B cell (primary cell): ENCODE results near the gene USP49. TPM values are rescaled to one million over a fixed set of nuclear protein-coding genes. Genes with fewer than 3 reads are reported as not detected.

Experiments
- ATAC-seq: fragments of 200-7000 bp; cut with Tn5 transposase; one replicate; pipeline ENCODE4 v1.10.0; 2021; ENCODE audit warnings: low read depth, mild to moderate bottlenecking, moderate number of reproducible peaks, moderate library complexity
- CTCF ChIA-PET: fragments of 350-600 bp; sonication (Branson Sonifier 250); formaldehyde crosslinking; loops from one replicate; lab custom pipeline; 2021; ENCODE audit warnings: antibody characterized with exemption, inconsistent platforms; lab: Charles Lee
- POLR2A ChIA-PET: fragments of 350-600 bp; sonication (Branson Sonifier 250); formaldehyde crosslinking; loops from one replicate; lab custom pipeline; 2021; ENCODE audit warnings: antibody characterized with exemption; lab: Charles Lee
- DNase-seq: peaks from one replicate; pipeline ENCODE4 v3.0.0; 2013
- H2AFZ ChIP-seq: 2 replicates; pipeline ENCODE4 v1.6.1; 2012; ENCODE audit warnings: mild to moderate bottlenecking, low read depth, low read length; ENCODE audit not compliant: insufficient read depth, poor library complexity, severe bottlenecking
- H3K27ac ChIP-seq, 2 donors: 1 replicate in 1 of 2; 2 replicates in 1 of 2; pipeline ENCODE4 v1.5.1; 2012 to 2013; ENCODE audit warnings: low read length in 2 of 2, mild to moderate bottlenecking in 2 of 2, moderate library complexity in 1 of 2
- H3K27me3 ChIP-seq, 4 experiments: fragments of 200-600 bp in 1 of 4; sonication (generic) in 1 of 4; replicated peaks in 1 of 4; 1 replicate in 2 of 4; 2 replicates in 2 of 4; pipeline versions ENCODE4 v1.6.1 to v1.7.0; 2013 to 2016; ENCODE audit warnings: low read length in 3 of 4, mild to moderate bottlenecking in 2 of 4, mixed read lengths in 1 of 4, moderate library complexity in 1 of 4; ENCODE audit not compliant: insufficient read depth in 4 of 4, control insufficient read depth in 3 of 4; ENCODE audit errors: control extremely low read depth in 1 of 4
- H3K36me3 ChIP-seq, 2 experiments: replicated peaks in 1 of 2; 1 replicate in 1 of 2; 2 replicates in 1 of 2; pipeline versions ENCODE4 v1.6.1 to v1.7.1; 2013; ENCODE audit warnings: low read length in 1 of 2; ENCODE audit not compliant: insufficient read depth in 2 of 2, control insufficient read depth in 1 of 2; ENCODE audit errors: control extremely low read depth in 1 of 2, extremely low read depth in 1 of 2
- H3K4me1 ChIP-seq, 2 donors: fragments of 200-600 bp in 1 of 2; sonication (generic) in 1 of 2; 1 replicate in 1 of 2; 2 replicates in 1 of 2; pipeline versions ENCODE4 v1.5.1 to v1.6.1; 2013 to 2017; ENCODE audit warnings: low read length in 2 of 2; ENCODE audit not compliant: control insufficient read depth in 2 of 2, insufficient read depth in 2 of 2
- H3K4me2 ChIP-seq: replicated peaks from 2 replicates; pipeline ENCODE3; 2012; ENCODE audit warnings: mild to moderate bottlenecking, low read depth, low read length; ENCODE audit not compliant: poor library complexity, severe bottlenecking
- H3K4me3 ChIP-seq, 5 experiments: fragments of 200-600 bp in 1 of 5; sonication (generic) in 1 of 5; 1 replicate in 3 of 5; 2 replicates in 2 of 5; pipeline versions ENCODE4 v1.5.1 to v1.7.0; 2011 to 2016; ENCODE audit warnings: low read length in 4 of 5, mild to moderate bottlenecking in 4 of 5, low read depth in 2 of 5, control low read depth in 1 of 5, moderate library complexity in 1 of 5; ENCODE audit not compliant: insufficient read depth in 1 of 5; ENCODE audit errors: control extremely low read depth in 1 of 5, extremely low read depth in 1 of 5
- H3K79me2 ChIP-seq: fragments of 200-600 bp; sonication (generic); one replicate; pipeline ENCODE4 v1.6.0; 2016; ENCODE audit warnings: low read length; ENCODE audit not compliant: control insufficient read depth, insufficient read depth
- H3K9ac ChIP-seq: fragments of 200-600 bp; sonication (generic); 2 replicates; pipeline ENCODE4 v1.6.1; 2017; ENCODE audit warnings: mild to moderate bottlenecking, low read length, moderate library complexity
- H3K9me3 ChIP-seq, 3 donors: one replicate each; pipeline versions ENCODE4 v1.6.1 to v1.7.1; 2013; ENCODE audit warnings: low read length in 2 of 3; ENCODE audit not compliant: control insufficient read depth in 2 of 3, insufficient read depth in 1 of 3; ENCODE audit errors: control extremely low read depth in 1 of 3
- H4K20me1 ChIP-seq: 2 replicates; pipeline ENCODE4 v1.6.0; 2012; ENCODE audit warnings: mild to moderate bottlenecking, low read length; ENCODE audit not compliant: insufficient read depth, control insufficient read depth, poor library complexity, severe bottlenecking
- H3K27ac Mint-ChIP-seq: one replicate; pipeline ENCODE4 v1.8.0; 2021; ENCODE audit warnings: mixed read lengths
- H3K27me3 Mint-ChIP-seq: one replicate; pipeline ENCODE4 v1.8.0; 2021; ENCODE audit warnings: mixed read lengths
- H3K4me1 Mint-ChIP-seq: one replicate; pipeline ENCODE4 v1.8.0; 2021; ENCODE audit warnings: mixed read lengths
- H3K4me3 Mint-ChIP-seq: one replicate; pipeline ENCODE4 v1.8.0; 2021; ENCODE audit warnings: mixed read lengths
- H3K9me3 Mint-ChIP-seq: one replicate; pipeline ENCODE4 v1.8.0; 2022; ENCODE audit warnings: mixed read lengths; ENCODE audit not compliant: insufficient read depth
- CTCF ChIP-seq: fragments of 200-600 bp; IDR thresholded peaks from one replicate; pipeline ENCODE4 v1.8.0; 2022; ENCODE audit warnings: antibody characterized with exemption, mild to moderate bottlenecking
- EZH2 ChIP-seq: IDR thresholded peaks from 2 replicates; pipeline ENCODE4 v1.6.1; 2012; ENCODE audit warnings: borderline replicate concordance, low read depth, mild to moderate bottlenecking, moderate library complexity, low read length; ENCODE audit not compliant: insufficient read depth, poor library complexity, severe bottlenecking
- WGBS: methylation state at CpG from one replicate; pipeline ENCODE4 v1.1.5; 2013; ENCODE audit warnings: missing lambda C conversion rate; ENCODE audit not compliant: insufficient coverage; 5-methylcytosine and 5-hydroxymethylcytosine counted together
- intact Hi-C: fragments of 100-400 bp; cut with micrococcal nuclease; formaldehyde crosslinking; loops from one replicate; pipeline ENCODE4 v1.10.0; 2022
- polyA plus RNA-seq: library from polyadenylated mRNA; depleted of rRNA; stranded (reverse); fragments of >200 nt; gene quantifications from 2 replicates; pipeline ENCODE4 v1.2.3, GENCODE V29; 2012
- total RNA-seq, 2 donors: library from RNA; stranded (reverse); fragments of 120-200 nt in 1 of 2; gene quantifications; 1 replicate in 1 of 2; 2 replicates in 1 of 2; pipeline versions ENCODE4 v1.2.3 to v1.2.4, GENCODE V29; 2013 to 2022

Gene USP49
- total and polyA plus RNA-seq, 2 donors (not counting 1 experiment from before 2014, with no cell fraction given): 2.6 to 9.9 TPM

- peaks cover 21% of the 10 kb centered on the region for H3K79me2 ChIP-seq
- no peak for DNase-seq
- no peak overlapping the region for H3K4me2 ChIP-seq
- no peak for ATAC-seq
- no peaks in the 10 kb centered on the region for H3K27me3 Mint-ChIP-seq
- CTCF ChIA-PET: interaction anchor here (0.6 to 10.0 kb wide), 17 partner anchors 8 to 507 kb away, joined by 3 to 198 read pairs (median 5); partner anchors contain the start of genes BYSL, MED20, TAF8 and TFEB
- POLR2A ChIA-PET: interaction anchor here (0.6 to 1.1 kb wide), 2 partner anchors 136 to 1160 kb away, joined by 4 to 5 read pairs; partner anchors contain the start of genes BYSL and MED20
- H3K4me1 ChIP-seq: peaks cover 23 to 38% of the 10 kb centered on the region in 2 donors
- peaks cover 14% of the 10 kb centered on the region for H4K20me1 ChIP-seq
- H2AFZ ChIP-seq: no peak overlapping the region
- H3K4me3 Mint-ChIP-seq: peak overlapping the region; percentile 44
- peaks cover 40% of the 10 kb centered on the region for H3K4me1 Mint-ChIP-seq
- 100% methylated on average over 9 of the region's 11 CpGs for WGBS
- no peaks in the 10 kb centered on the region for H3K27me3 ChIP-seq
- H3K9me3 ChIP-seq: no peaks in the 10 kb centered on the region
- no peaks in the 10 kb centered on the region for H3K9me3 Mint-ChIP-seq
- H3K9ac ChIP-seq: no peak overlapping the region
- TF ChIP-seq CTCF: no peak
- TF ChIP-seq EZH2: no peak
- H3K4me3 ChIP-seq: no peak overlapping the region
- peaks cover 0 to 15% of the 10 kb centered on the region in 2 experiments for H3K36me3 ChIP-seq
- no peak overlapping the region for H3K27ac ChIP-seq
- intact Hi-C loops: loop anchor here (10.0 kb wide), 1 partner anchor 940 kb away; the partner anchor contains the start of gene PRPH2
- H3K27ac Mint-ChIP-seq: no peak overlapping the region
These were observed 109.9 kb downstream of the USP49 start for GRCh38 chr6:41785254-41785653.

GRCh38 chr6:41784581-41785171, 110.5 kb downstream of the USP49 start:
- H3K9me3 ChIP-seq: no peaks in the 10 kb centered on the region
- H4K20me1 ChIP-seq: peaks cover 14% of the 10 kb centered on the region
- Mint-ChIP-seq H3K4me3 (peak overlapping the region; percentile 44), H3K27ac (no peak overlapping the region), H3K27me3 (no peaks in the 10 kb centered on the region), H3K4me1 (peaks cover 43% of the 10 kb centered on the region), H3K9me3 (no peaks in the 10 kb centered on the region)
- H3K36me3 ChIP-seq: peaks cover 0 to 9% of the 10 kb centered on the region in 2 experiments
- TF ChIP-seq EZH2 (no peak), CTCF (no peak)
- peak; percentile 43 for DNase-seq
- H3K4me2 ChIP-seq: no peak overlapping the region
- ATAC-seq: no peak
- H3K27ac ChIP-seq: no peak overlapping the region
- no peak overlapping the region for H3K4me3 ChIP-seq
- ChIA-PET POLR2A (no interaction called here), CTCF (interaction anchor here (0.7 to 10.0 kb wide), 12 partner anchors 9 to 432 kb away, joined by 3 to 198 read pairs (median 4); partner anchors contain the start of genes BYSL, MED20, TAF8 and USP49)
- no peak overlapping the region for H3K9ac ChIP-seq
- no peaks in the 10 kb centered on the region for H3K27me3 ChIP-seq
- H2AFZ ChIP-seq: no peak overlapping the region
- H3K79me2 ChIP-seq: peaks cover 18% of the 10 kb centered on the region
- H3K4me1 ChIP-seq: peaks cover 23 to 38% of the 10 kb centered on the region in 2 donors
- 82% methylated on average over 4 of the region's 5 CpGs for WGBS
- intact Hi-C loops: loop anchor here (10.0 kb wide), 1 partner anchor 940 kb away; the partner anchor contains the start of gene PRPH2
